ENCODE measurements around the gene OR2A1.
"Not testable (repeated sequence)": the region's sequence is repeated elsewhere in the genome, so short reads cannot be mapped to it uniquely, and the experiment has no call there.

The OR2A1 gene

GRCh38 chr7:144311872-144312469 is at the start of gene OR2A1:
TSS of gene OR2A1 (plus strand) at chr7:144312419. CDS start at chr7:144318125, 5,706 bp downstream.
- DNase-seq = not testable (repeated sequence)

GRCh38 chr7:144264692-144265091 is 47.5 kb upstream of the OR2A1 start, which contains the start of gene OR2A7:
TSS of gene OR2A7 (minus strand) at chr7:144264792. CDS start at chr7:144259628, 5,164 bp downstream.
- not testable (repeated sequence) for DNase-seq

GRCh38 chr7:144269188-144269587 is 43.0 kb upstream of the OR2A1 start, which contains the start of gene CTAGE8:
TSS of gene CTAGE8 (minus strand) at chr7:144269288. CDS start at chr7:144269250, 38 bp downstream.
- not testable (repeated sequence) for DNase-seq

- DNase-seq = not testable (repeated sequence)
These were observed 36.9 kb upstream of the OR2A1 start for GRCh38 chr7:144275281-144275680.

GRCh38 chr7:144280010-144280409 is 32.2 kb upstream of the OR2A1 start:
- DNase-seq = not testable (repeated sequence)

GRCh38 chr7:144281981-144282380 is 30.2 kb upstream of the OR2A1 start:
- DNase-seq = not testable (repeated sequence)

- DNase-seq = not testable (repeated sequence)
These were observed 29.7 kb upstream of the OR2A1 start for GRCh38 chr7:144282490-144282889.

GRCh38 chr7:144283716-144284115 is 28.5 kb upstream of the OR2A1 start:
- DNase-seq = not testable (repeated sequence)

- DNase-seq = not testable (repeated sequence)
These were observed 24.9 kb upstream of the OR2A1 start for GRCh38 chr7:144287171-144287784.

GRCh38 chr7:144291607-144292006 is 20.6 kb upstream of the OR2A1 start:
- not testable (repeated sequence) for DNase-seq

- not testable (repeated sequence) for DNase-seq
These were observed 19.6 kb upstream of the OR2A1 start for GRCh38 chr7:144292384-144293161.

- DNase-seq = not testable (repeated sequence)
These were observed 18.3 kb upstream of the OR2A1 start for GRCh38 chr7:144293794-144294499.

GRCh38 chr7:144302578-144303303 is 9.5 kb upstream of the OR2A1 start:
- DNase-seq = not testable (repeated sequence)

GRCh38 chr7:144303607-144304006 is 8.6 kb upstream of the OR2A1 start:
- DNase-seq = not testable (repeated sequence)

GRCh38 chr7:144305156-144305555 is 7.1 kb upstream of the OR2A1 start:
- not testable (repeated sequence) for DNase-seq

GRCh38 chr7:144309702-144310101 is 2.5 kb upstream of the OR2A1 start:
- not testable (repeated sequence) for DNase-seq

- DNase-seq = not testable (repeated sequence)
These were observed 1.0 kb upstream of the OR2A1 start for GRCh38 chr7:144311218-144311617.

GRCh38 chr7:144317537-144317936 is 5.3 kb downstream of the OR2A1 start:
- not testable (repeated sequence) for DNase-seq

GRCh38 chr7:144319547-144319946 is 7.3 kb downstream of the OR2A1 start:
- not testable (repeated sequence) for DNase-seq

GRCh38 chr7:144321677-144322206 is 9.5 kb downstream of the OR2A1 start:
- DNase-seq = not testable (repeated sequence)

- DNase-seq = not testable (repeated sequence)
These were observed 11.1 kb downstream of the OR2A1 start for GRCh38 chr7:144323359-144323758.

GRCh38 chr7:144325868-144326267 is 13.6 kb downstream of the OR2A1 start:
- DNase-seq = not testable (repeated sequence)

All from NCI-H1105 treated with DMSO at 0.1 percent for 48 hours (cell line).